ENCODE data around the gene CILP2. TPM values are rescaled to one million over a fixed set of nuclear protein-coding genes. Genes with fewer than 3 reads are reported as not detected.

The CILP2 gene
- total and polyA plus RNA-seq, 2 of the 8 experiments (the other 6 are each of a cell fraction or from before 2014, with no cell fraction given), result 4.4 to 5.8 TPM

- TF ChIP-seq RXRA (IDR thresholded peaks at IDR 0.05; ENCODE audit: insufficient read depth, low read depth, low read length) (no peak), NRF1 (IDR thresholded peaks at IDR 0.05; ENCODE audit: low read depth, low read length) (no peak), KDM1A (IDR thresholded peaks at IDR 0.05; ENCODE audit: borderline replicate concordance, low read length) (no peak)
Observed at GRCh38 chr19:19584356-19584755, 46.3 kb downstream of the CILP2 start (continued).

All from H1 (cell line).